CD1c-positive myeloid dendritic cell (primary cell): ENCODE measurements around the gene IL5.
"Not testable (repeated sequence)": the region's sequence is repeated elsewhere in the genome, so short reads cannot be mapped to it uniquely, and the experiment has no call there.

Source experiments
- DNase-seq: peaks from one replicate; pipeline ENCODE4 v3.0.0-alpha.2; 2016; ENCODE audit errors: extremely low spot score

Gene IL5

GRCh38 chr5:132543472-132544201 is at the start of gene IL5:
Gene IL5, minus strand, starts transcription at chr5:132543522. Its CDS starts 44 bp downstream, at chr5:132543478.
- no peak for DNase-seq

DNA sequence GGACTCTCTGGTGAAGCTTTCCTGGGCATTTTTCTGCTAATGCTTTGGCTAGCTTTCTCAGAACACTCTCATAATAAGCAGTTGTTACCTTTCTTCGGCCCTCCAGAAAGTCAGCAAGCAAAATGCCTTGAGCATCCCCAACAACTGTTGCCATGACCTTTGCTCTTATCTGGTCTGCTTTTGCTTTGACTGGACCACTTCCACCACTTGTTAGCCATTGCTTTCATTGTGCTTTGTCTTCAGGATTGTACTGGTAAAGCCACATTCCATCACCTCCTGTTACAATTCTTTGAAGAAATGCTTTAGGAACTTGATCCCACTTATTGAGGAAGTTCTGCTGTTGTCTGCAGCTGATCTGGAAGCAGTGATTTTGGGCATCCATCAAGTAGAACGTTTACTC is 49.2 kb upstream of the IL5 start:
- no peak for DNase-seq

DNA sequence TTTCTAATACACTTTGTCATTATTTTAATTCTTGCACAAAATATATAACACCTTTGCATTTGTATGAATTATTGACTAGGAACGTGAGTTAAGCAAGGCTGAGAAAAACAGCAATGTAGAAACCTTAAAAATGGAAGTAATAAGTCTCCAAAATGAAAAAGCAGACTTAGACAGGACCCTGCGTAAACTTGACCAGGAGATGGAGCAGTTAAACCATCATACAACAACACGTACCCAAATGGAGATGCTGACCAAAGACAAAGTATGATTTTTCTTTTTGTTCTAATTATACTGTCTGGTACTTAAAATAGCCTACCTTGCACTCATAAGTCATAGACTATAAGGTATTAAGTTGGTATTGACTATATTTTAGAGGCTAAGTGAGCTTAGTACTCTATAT is 47.8 kb upstream of the IL5 start:
- DNase-seq = no peak

- DNase-seq = no peak
Measured at GRCh38 chr5:132589467-132589866, 46.1 kb upstream of the IL5 start.

- no peak for DNase-seq
Measured at GRCh38 chr5:132586063-132586462, 42.7 kb upstream of the IL5 start.

- not testable (repeated sequence) for DNase-seq
Measured at GRCh38 chr5:132584560-132584959, 41.2 kb upstream of the IL5 start.

DNA sequence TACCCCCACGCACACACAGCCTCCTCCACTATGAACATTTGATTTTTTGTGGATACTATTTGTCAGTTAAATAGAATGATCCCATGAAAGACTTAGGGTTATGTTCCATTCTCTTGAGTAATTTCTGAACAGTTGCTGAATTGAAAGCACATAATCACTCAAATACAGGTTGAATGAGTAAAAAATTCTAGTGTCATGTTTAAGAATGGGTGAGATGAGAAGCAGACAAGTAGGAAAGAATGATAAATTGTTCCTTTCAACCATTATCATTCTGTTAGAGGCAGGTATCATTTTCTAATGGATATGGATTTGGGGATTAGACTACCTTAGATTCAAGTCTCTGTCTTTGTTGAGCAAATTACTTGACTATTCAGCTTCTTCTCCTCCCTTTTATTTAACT is 32.8 kb upstream of the IL5 start:
- DNase-seq = no peak

DNA sequence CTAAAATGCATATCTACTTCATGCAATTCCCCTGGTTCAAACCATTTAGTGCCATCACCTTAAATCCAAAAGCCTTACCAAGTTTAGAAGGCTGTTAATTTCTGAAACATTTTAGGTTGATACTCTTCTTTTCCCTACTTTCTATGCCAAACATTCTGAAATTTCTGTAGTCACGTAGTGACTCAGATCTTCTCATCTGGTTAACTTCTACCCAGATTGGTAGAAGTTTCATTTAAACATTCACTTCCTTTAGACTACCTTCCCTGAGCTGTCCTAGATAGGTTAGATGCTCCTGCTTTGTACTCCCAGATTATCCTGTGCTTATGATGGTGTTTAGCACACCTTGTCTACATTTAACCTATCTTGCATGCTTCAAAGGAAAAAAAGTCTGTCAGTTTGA is 23.3 kb upstream of the IL5 start:
- no peak for DNase-seq

DNA sequence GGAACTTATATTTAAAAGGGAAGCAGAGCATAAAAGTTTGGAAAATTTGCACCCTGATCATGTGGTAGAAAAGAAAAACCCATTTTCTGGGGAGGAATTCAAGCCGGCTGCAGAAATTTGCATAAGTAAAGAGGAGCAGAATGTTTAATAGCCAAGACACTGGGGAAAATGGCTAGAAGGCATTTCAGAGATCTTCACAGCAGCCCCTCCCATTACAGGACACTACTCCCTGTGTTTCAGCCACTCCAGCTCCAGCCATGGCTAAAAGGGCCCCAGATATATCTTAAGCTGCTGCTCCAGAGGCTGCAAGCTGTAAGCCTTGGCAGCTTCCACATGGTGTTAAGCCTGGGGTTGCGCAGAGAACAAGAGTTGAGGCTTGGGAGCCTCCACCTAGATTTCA is 21.2 kb upstream of the IL5 start:
- DNase-seq = not testable (repeated sequence)

GRCh38 chr5:132561601-132562000 is 18.3 kb upstream of the IL5 start:
- DNase-seq = no peak

- DNase-seq = no peak
Measured at GRCh38 chr5:132559383-132560060, 16.2 kb upstream of the IL5 start.

DNA sequence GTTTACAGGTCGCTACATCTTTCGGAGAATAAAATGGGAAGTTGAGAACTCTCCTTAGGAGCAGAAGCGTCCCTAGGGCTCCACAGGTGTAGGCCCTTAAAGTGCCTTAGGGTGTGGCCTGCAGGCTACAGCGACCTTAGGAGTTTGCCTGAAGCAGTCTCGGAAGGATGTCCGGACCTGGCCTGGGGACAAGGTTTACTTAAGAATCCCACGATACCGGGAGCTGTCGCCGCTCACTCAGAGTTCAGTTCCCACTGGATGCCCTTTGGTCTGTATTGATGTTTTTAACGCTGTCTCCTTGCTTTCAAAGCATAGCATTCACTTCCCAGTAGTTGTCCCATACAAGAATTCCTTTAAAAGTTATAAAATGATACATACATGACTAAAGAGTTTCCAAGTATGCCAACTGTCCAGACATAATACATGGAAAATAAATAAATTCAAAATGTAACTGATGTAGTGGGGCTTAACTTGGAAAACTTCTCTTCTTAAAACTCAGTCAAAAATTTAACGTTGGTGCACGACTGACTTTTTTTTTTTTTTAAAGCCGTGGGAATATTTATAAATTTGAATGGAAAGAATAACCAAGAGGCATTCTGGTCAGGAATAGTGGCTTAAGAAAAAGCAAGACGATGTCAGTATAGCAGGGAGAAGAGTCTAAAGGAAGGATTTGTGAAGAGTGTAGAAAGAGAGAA is 14.3 kb upstream of the IL5 start:
- DNase-seq = peak; percentile 26

DNA sequence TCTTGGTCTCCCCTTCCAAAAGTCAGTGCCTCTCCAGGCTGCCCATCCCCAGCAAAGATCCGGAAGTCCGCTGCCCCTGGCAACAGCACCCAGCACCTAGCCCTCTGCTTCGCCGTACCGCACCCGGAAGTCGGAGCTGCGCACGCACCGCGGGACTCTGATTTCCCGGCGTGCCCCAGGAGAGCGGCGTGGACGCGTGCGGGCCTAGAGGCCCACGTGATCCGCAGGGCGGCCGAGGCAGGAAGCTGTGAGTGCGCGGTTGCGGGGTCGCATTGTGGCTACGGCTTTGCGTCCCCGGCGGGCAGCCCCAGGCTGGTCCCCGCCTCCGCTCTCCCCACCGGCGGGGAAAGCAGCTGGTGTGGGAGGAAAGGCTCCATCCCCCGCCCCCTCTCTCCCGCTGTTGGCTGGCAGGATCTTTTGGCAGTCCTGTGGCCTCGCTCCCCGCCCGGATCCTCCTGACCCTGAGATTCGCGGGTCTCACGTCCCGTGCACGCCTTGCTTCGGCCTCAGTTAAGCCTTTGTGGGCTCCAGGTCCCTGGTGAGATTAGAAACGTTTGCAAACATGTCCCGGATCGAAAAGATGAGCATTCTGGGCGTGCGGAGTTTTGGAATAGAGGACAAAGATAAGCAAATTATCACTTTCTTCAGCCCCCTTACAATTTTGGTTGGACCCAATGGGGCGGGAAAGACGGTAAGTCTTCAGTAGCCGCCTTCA is 13.6 kb upstream of the IL5 start, which contains the start of gene RAD50:
RAD50 (plus strand) TSS at position 215 of the 715 bp plus-strand sequence; CDS start at position 563, 348 bp downstream.
- DNase-seq = peak; percentile 93

- DNase-seq = peak; percentile 5
Measured at GRCh38 chr5:132556153-132556762, 12.9 kb upstream of the IL5 start.

- DNase-seq = no peak
Measured at GRCh38 chr5:132549576-132549975, 6.3 kb upstream of the IL5 start.

DNA sequence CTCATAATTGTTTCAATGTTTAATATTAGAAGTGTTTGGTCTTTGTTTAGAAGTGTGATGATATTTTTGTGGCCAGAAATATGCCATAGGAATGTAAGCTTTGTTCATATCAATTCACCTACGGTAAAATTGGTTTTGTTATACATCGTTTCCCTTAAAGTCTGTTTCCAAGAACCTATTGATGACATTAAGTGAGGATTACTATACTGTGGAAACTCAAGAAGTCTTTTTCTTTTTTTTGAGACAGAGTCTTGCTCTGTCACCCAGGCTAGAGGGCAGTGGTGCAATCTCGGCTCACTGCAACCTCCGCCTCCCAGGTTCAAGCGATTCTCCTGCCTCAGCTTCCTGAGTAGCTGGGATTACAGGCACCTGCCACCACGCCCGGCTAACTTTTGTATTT is 5.5 kb upstream of the IL5 start:
- not testable (repeated sequence) for DNase-seq

DNA sequence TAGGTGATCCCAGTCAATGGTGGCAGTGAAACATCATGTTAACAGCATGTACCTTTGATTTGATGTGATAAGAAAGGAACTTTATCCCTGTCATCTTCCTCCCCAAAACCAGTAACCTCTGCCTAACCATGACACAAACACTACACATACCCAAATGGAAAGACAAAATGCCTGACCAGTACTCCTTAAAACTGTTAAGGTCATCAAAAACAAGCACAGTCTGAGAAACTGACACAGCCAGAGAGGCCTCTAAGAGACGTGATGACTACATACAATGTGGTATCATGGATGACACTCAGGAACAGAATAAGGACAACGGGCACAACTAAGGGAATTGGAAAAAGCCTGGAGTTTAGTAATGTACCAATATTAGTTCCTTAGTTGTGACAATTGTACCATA is 3.9 kb upstream of the IL5 start:
- no peak for DNase-seq

- DNase-seq = no peak
Measured at GRCh38 chr5:132546108-132546507, 2.8 kb upstream of the IL5 start.

DNA sequence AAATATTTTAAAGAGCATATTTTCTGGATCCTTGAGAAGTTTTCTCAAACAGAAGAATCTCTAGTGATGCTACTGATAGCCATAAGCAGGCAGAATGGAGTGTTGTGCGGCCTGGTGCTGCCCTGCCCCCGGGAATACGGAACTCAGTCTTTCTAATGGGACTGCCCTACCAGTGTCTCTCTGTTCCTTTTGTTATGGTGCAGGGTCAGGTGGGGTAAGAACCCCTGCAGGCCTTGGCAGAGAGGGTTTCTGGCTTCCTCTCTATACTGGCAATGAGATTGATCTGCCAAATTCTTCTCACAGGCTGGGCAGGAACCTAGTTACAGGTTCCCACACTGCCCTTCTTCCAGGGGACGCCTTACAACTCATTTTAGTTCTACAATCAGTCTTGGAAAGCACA is 2.6 kb downstream of the IL5 start:
- no peak for DNase-seq

DNA sequence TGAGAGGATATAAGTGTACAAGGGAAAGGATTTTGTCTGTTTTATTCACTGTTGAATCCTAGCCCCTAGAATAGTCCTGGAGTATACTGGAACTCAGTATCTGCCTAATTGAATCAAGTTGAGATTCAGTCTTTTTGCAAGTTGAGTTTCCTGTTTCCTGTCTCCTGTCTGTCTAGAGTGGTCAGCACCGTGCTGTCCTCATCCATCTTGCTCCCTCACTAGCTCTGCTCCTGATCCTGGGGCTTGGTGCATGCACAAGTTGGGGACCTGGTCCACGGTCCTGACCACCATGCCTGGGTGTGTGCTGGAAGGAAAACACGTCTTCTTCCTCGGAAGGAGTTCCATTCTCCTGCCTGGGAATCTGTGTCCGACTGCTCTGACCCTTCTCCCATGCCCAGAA is 3.2 kb downstream of the IL5 start:
- no peak for DNase-seq

- no peak for DNase-seq
Measured at GRCh38 chr5:132539716-132540115, 3.6 kb downstream of the IL5 start.

DNA sequence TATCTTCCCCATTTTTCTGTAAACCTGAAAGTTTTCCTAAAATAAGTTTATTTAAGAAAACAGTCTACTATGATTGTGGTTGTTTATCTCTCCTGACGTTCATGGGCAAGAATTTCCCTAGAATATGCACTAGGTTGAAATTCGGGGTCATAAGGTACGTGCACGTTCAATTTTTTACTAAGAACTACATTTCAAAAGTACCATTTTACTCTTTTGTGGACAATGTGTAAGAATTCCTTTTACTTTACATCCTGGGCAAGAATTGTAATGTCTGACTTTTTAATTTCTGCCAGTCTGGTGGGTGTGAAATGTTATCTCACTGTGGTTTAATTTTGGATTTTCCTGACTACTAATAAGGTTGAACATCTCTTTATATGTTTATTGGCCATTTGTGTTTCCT is 12.4 kb downstream of the IL5 start:
- DNase-seq = no peak
